Erythroblast (primary cell): ENCODE data around the gene RIMKLB.

Source experiments
- DNase-seq, 2 experiments: peaks; one replicate each; lab custom pipeline; 2025; lab: John Stamatoyannopoulos, UW
- GATA1 ChIP-seq: IDR thresholded peaks from 2 replicates; pipeline ENCODE4 v1.6.1; 2011; ENCODE audit warnings: low read depth, mild to moderate bottlenecking, control low read depth, low read length, moderate library complexity
- POLR2A ChIP-seq: IDR thresholded peaks from 2 replicates; pipeline ENCODE4 v1.6.1; 2011; ENCODE audit warnings: mild to moderate bottlenecking, low read length

The RIMKLB gene

GRCh38 chr12:8831116-8831515, 133.3 kb downstream of the RIMKLB start:
- DNase-seq = no peak
- no peak for TF ChIP-seq GATA1
- TF ChIP-seq POLR2A = no peak

GRCh38 chr12:8832500-8832899, 134.7 kb downstream of the RIMKLB start:
- DNase-seq = no peak
- TF ChIP-seq GATA1 (no peak), POLR2A (no peak)
